ENCODE measurements around the gene NME9.

Gene NME9

DNA sequence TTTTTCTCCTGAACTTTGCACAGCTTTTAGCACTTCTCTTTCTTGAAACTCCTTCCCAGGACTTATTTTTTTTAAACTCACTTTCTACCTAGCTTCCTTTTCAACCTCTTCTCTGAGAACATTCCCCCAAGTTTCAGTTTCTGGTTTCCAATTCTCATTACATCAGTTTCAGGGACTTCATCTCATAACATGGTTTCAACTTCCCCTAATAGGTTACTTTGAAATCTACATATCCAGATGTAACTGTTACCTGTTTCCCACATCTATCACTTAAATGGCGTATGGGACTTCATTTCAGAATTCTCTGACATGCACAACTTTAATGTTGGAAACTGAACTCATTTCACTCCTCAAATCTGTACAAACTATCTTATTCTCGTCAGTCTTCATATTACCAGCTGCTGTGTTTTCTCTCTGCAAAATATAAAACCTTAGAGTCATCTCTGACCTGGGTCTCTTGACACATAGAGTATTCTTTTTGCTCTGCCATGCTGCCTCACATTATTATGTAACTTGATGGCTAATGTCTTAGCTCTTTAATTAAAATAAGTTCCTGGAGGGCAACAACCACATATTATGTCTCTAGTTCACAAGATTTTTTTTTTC lies 58.4 kb downstream of the NME9 start:
- no peak for DNase-seq

DNA sequence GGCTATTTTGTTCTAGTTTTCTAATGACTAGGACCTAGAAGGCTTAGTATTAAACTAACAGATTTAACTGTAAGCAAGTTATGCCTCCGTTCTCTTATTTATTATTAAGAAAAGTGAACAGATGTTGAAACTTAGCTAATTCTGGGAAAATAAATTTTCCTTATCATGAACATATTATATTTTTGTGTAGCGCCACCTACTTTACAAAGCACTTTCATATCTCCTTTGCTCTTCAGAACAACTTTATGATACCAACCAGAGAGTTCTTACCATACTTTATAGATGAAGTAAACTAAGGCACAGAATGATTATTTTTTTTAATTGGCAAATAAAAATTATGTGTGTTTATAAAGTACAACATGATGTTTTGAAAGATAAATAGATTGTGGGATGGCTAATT lies 59.4 kb downstream of the NME9 start:
- DNase-seq, result no peak

DNA sequence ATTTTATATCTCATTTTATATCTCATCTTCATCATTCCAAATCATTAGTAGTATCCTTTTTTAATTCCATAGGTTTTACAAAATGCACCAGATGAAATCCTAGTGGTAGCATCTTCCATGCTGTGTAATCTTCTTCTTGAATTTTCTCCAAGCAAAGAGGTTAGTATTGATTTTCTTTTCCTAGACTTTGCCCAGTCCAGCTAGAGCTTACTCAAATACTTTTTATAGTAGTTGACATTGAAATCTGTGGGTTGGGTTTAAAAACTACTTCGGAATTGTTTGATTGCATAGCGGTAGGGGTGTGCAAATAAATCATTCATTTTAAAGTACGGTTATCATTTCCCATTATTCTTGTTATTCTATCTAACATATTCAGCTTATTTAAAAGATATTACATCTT lies 62.6 kb downstream of the NME9 start:
- no peak for DNase-seq

DNA sequence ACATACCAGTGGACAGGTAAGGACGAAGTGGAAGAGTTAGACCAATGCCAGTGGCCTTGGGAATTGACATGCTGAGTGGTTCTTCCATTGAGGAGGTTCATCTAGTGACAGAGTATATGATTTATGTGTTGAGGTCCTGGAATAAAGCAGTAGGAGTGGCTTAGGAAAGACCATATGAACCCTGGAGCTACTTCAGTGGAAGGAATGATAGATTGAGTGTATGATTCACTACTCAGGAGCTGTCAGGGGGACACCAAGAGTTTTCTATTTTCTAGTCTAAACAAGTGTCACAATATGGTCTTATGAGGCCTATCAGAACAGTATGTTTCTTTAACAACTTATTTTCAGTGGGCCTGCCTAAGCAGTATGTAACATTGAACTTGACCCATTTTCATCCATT lies 63.9 kb downstream of the NME9 start:
- DNase-seq, result no peak

DNA sequence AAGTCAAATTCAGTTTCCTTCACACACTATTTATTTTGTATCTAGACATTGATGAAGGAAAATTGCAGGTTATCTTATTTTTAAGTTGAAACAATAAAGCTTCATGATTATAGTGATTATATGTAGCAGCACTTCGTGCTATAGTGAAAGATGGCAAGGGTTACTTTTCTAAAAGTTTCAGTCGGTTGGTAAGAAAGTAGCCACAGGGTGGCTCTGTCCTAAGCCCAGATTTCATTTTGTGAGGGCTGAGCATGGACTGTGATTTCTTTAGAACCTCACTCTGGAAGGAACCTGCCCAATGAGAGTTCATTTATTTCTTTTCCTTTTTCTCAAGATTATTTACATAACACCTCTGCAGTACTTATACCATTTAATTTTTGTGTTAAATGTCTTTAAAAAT lies 66.5 kb downstream of the NME9 start:
- DNase-seq, result no peak

DNA sequence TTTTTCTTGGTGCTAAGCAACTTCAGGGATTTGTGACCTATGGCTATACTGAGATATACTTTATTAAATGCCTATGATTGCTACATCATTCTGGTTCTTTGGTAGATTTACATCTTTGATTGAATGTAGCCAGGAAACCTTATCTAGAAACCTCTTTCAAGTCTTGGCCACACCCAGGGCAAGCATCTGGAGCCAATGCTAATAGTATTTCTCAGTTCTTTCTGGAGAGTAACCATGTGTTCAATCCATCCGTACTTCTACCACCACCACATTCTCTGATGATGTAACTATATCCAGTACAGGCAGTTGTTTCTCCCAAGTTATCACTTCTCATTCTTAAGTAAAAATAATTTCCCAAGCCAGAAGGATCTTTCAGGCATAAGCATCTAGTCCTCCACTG lies 69.0 kb downstream of the NME9 start:
- DNase-seq, result no peak

DNA sequence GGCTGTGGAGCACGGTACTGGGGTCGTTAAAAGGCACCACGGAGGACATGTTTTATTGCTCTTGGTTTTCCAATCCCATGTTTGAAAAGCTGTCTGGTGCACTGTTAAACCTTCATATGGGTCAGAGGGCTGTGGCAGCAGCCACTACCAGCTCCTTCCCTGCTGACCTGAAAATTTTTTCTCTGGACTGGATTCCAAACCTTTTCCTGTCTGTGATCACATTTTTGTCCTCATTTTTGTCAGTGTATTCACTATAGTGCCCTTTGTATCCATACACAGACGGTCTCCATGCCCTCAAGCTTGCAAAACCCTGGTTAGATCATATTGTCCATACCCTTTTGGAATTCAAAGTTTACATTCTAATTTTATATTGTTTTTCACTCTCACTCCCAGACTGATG lies 70.5 kb downstream of the NME9 start:
- no peak for DNase-seq

DNA sequence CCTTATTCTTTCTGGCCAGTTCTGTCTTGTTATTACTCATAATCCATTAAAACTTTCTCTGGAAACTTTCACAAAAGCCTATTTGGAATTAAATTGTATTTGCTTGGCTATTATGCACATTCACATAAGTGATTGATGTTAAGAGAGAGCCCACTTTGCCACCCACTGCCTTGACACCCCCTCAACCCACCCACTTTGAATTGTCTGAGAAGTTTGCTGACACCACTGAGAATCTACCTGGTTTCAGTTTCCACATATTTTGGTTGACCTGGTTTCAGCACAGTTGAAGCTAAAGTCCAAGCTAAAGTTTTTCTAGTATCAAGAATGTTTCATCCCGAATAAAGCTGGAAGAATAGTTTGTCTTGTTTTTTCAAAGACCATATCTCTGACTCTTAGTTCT lies 71.7 kb downstream of the NME9 start:
- no peak for DNase-seq

DNA sequence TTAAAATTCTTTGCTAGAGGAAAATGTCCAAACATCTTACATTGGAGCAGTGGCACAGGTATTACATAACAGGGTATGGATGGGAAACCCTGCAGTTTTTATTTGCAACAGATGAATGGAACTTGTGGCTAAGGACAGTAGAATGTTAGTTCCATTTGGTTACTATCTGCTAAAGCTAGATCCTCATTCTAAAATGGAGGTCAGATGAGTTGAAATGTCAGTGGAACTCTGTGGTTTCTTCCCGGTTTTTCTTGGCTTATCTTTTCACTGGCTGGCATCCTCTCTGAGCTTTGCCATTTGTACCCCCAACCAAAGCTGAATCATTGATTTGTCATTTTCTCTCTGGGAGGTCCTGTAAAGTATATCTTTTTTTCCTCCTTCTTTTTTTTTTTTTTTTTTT lies 73.6 kb downstream of the NME9 start:
- no peak for DNase-seq

DNA sequence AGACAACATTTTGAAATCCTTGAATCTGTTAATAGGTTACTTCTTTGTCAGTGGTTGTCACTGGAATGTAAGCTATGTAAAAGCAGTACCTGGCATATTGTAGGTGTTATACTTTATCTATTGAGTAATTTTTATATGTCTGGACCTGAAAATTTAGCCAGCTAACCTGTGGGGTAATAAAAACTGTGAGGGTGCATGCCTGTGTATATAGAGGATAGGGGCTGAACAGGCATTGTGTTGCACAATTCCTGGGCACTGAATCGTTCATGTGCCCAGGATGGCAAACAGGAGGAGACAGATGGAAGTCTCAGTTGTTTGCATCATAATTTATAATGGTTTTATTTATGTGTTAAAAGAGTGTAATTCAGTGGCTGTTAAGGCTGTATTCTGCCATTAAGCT lies 75.4 kb downstream of the NME9 start:
- no peak for DNase-seq

DNA sequence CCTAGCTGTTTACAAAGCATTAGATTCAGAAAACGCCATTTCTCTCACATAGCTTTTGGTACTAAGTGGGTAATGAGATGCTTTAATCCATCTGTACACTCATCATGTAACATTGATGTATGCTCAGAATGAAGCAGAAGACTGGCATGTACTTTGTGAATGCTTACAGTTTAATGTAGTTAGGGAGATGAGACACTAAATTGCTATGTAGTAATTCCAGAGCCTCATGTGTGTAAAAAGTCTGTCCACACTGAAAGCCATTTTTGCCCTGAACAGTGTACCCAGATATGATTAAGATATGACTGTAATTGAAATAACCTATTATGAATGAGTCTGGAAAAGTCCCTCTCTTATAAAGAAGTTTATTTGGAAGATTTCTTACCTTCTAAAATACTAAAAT lies 76.0 kb downstream of the NME9 start:
- no peak for DNase-seq

All from SIG-M5 (cell line).